GM18519 (cell line): ENCODE data around the gene GPR63.
A peak's percentile ranks its signal among the peaks of the same experiment; 100 is the strongest.

Experiments
- ATAC-seq: cut with Tn5 transposase; IDR thresholded peaks from one replicate; pipeline ENCODE4 v1.9.1; 2021; ENCODE audit warnings: mild to moderate bottlenecking, moderate library complexity; ENCODE audit not compliant: unreplicated experiment, low FRiP score

The GPR63 gene

GRCh38 chr6:96826865-96827264, 10.4 kb downstream of the GPR63 start:
- no peak for ATAC-seq

- ATAC-seq, result no peak
Observed at GRCh38 chr6:96823743-96824142, 13.5 kb downstream of the GPR63 start.

DNA sequence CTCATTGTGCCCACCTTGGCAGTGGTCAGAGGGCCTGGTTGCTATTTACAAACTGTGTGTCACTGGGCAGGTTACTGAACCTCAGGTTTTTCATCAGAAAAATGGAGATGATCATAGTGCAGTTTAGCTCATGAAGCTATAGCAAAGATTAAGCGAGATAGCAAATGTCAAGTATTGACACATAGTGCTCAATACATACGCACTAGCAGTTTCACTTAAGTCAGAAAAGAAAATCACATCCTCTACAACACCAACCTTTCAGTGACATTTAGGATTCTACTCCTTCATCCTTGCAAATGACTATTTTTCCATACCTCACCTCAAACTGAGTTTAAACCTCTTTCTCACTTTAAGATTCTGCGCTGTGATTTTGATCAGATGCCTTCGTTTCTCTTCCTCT, 16.2 kb downstream of the GPR63 start:
- ATAC-seq, result no peak

GRCh38 chr6:96816301-96816817, 20.9 kb downstream of the GPR63 start:
- no peak for ATAC-seq

GRCh38 chr6:96814625-96815024, 22.7 kb downstream of the GPR63 start:
- ATAC-seq, result no peak

GRCh38 chr6:96812077-96812703, 25.1 kb downstream of the GPR63 start:
- no peak for ATAC-seq

DNA sequence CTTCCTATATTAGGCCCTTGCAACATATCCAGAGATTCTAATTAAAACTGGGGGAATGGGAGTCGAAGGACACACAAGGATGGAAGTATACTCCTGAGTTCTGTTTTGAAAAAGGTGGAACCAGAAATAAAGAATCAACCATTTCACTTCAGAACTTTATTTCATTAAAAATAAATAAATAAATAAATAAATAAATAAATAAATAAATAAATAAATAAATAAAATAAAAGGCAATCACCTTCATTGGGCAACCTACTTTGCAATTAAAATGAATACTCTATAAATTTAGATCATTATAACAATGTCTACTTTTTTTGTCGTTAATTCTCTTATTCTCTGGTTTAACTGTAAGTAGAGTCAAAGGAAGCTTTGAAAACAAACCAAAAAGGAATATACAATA, 25.6 kb downstream of the GPR63 start:
- no peak for ATAC-seq

- ATAC-seq, result no peak
Observed at GRCh38 chr6:96811136-96811535, 26.1 kb downstream of the GPR63 start.

GRCh38 chr6:96809119-96809518, 28.2 kb downstream of the GPR63 start:
- no peak for ATAC-seq

DNA sequence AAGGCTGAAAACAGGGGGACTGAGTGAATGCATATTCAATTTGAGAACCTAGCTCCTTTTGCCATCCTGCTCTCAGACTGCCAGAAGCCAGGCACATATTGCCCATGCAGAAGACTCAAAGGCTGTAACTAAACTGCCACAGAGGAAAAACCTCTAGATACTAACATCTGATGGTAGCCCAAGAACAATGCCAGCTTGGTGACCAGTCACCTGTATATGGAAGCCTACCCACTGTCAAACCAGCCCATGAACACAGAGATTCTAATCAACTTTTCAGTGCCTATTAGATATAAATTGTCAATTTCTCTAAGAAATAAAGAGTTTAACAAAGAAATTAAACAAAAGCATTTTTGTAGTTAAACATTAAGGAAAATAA, 34.2 kb downstream of the GPR63 start:
- ATAC-seq, result no peak

DNA sequence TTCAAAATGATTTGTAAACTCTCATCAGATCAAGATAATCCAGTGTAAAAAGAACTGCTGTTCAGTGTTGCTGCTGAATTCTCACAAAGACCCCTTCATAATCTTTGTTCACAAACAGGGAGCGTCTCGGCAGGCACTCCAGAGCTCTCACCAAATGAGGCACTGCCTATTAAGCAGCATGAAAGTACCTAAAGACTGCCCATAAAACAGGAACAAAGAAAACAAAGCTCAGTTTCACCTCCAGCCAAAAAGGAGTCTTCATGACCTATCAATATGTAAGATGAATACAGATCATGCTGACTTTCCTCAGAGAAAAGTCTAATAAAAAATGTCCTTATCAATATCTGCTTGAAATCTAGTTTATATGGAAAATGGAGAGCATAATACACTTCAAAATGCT, 41.8 kb downstream of the GPR63 start:
- peak; percentile 99 for ATAC-seq

DNA sequence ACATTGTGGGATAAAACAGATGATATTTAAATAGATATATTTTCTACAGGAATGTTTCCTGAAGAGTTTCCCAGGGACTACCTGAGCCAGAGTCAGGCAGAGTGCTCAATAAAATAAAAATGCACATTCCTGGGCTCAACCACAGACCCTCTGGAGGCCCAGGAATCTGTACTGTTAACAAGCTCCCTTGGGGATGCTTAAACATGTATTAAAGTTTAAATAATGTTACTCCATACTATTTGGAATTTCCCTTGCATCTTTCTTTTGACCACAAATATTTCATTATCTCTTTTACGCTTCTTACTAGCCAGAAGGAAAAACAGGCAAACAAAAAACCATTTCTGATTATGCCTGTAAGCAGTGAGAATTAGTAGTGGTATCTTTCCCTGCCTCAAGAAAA, 42.3 kb downstream of the GPR63 start:
- peak; percentile 9 for ATAC-seq

DNA sequence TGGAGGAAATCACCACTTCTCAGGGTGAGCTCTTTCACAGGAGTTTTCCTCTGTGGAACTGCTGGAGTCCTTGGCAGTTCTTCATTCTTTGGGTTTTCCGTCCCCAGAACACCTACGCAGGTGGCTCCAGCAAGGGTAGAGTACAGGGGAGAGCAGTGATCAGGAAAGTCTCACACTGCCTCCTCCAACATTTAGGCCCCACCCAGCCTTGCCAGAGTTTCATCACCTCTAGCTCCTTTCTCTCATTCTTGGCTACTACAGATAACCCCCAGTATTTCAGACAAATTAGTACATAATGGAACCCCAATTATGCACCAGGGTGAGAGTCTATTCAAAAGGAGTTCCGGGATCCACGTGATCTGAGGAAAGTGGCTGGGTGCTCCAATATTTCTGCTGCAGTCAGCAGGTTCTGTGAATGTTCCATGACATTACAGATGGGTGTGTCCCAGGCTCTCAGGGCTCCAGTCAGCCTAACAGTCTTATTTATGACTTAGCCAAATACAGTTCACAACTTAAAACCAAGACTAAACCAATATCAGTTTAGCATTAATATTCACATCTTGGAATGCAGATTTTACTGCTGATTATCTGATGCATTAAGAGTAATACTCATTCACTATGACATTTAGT, 44.6 kb downstream of the GPR63 start:
- ATAC-seq, result no peak

DNA sequence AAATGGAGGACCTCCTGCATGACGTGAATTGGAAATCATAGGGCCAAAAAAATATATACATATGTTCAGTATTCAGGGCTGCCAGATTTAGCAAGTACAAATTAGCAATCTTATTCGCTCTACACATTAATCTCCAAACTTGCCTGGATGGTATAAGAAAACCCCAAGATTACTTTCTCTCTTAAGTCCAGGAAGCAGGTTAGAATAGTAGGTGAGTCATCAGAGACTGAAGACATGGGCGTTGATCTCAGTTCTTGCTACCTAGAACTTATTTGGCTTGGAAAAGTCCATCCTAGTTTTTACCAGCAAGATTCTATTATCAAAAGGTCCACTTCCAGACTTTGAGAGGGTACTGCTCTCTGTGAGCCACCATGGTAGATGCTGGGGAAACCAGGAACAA, 47.4 kb downstream of the GPR63 start:
- no peak for ATAC-seq

DNA sequence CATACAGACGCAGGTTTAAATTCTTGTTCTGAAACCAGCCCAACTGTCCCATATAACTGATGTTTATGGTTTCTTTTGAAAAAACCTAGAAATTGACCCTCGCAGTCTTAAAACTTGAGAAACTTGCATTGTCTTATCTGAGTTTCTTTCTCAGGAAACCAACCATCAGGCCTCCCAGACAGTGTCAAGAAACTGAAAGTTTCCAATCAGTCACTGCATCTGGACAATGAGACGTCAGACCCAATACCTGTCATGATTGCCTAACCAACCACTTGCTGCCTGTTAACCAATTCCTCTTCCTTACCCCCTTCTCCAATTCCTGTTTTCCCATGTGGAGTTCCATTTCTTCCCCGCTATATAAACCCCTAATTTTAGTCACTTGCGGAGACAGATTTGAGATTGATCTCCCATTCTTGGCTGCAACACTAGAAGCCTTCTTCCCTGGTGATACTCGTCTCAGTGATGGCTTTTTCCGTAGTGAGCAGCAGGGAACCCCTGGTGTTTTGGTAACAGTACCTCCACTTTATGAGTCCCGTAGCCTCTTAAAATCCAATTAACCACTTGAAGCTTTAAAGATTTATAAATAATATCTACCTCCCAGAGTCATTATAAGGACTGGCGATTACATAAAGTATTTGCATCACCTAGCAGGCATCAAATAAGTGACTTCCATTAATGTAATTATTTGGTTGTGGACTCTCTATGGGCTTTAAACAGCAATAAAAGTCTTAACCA, 49.3 kb downstream of the GPR63 start:
- ATAC-seq, result no peak

GRCh38 chr6:96786336-96786735, 50.9 kb downstream of the GPR63 start:
- no peak for ATAC-seq

DNA sequence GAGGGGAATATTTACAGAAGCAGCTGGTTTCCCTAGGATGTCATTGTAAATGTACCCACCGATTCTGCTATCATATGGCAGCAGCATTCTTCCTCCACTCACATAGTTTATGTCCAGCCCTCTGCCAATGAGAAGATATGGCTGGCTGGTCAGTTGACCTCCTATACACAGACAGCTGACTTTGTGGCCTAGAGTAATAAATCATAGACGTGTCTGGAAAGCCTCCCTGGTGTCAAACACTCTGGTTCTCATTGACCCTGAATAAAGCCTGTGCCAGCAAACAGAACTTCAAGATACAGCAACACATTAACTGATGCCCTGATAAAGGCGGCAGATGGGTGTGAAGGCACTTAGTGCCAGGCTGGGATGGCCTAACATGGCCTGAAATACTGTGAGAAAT, 52.6 kb downstream of the GPR63 start:
- ATAC-seq, result no peak

- no peak for ATAC-seq
Observed at GRCh38 chr6:96783307-96783706, 54.0 kb downstream of the GPR63 start.

DNA sequence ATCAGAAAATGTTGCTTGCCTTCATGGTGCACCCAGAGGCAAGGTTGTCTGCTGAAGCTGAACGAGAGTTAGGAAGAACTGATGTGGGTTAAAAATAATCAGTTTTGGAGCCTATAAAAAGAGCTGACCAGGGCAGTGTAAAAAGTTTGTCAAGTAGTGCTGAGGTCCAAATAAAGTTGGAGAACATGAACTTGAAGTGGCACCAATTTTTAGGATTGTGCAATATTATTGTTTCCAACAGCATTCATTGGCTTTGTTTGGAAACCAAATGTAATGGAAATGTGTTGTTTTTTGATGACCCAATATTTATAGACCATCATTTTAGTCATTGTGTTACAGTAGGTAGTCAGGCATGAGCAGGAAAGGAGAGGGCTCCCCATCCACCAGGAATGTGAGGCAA, 55.7 kb downstream of the GPR63 start:
- ATAC-seq, result no peak

DNA sequence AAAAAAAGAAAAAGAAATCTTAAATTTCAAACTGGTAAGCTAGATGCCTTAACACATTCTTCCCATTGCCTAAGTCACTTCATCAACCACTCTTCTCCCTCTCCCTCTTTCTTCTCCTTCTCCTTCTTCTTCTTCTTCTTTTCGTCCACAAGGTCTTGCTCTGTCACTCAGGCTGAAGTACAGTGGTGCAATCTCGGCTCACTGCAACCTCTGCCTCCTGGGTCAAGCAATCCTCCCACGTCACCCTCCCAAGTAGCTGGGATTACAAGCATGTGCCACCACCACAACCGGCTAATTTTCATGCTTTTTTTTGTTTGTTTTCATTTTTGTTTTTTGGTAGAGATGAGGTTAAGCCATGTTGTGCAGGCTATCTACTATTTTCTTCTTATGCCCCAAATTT, 60.2 kb downstream of the GPR63 start:
- no peak for ATAC-seq

DNA sequence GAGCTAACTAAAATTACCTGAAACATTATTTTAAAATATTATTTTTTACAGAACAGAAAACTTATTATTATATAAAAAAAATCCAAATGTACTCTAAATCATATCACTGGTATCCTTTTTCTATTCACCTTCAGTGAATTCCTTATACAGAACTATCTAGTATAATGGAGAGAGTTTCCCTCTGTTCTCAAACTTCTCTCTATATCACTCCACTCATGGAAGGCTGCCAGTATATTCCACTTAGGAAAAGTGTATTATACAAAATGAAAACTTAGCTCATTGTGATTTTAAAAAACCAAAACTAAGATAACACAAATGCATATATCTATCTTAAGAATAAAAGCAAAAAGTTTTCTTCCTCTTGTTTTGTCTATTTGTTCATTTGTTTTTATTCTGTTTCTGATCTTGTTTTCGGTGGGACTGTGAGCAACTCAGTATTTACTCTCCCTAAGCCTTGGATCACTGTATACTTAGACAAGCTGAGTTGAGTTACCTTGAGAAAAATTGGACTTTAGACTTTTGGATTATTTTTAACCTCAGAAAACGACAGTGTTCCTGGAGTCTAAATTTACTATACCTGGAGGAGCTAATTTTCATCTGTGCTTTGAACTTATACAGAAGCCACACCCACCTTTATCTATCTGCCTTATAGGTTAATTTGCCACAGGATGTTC, 61.4 kb downstream of the GPR63 start:
- ATAC-seq, result no peak
